Esophagus (tissue), 2 donors: ENCODE data around the gene CDH18. TPM values are rescaled to one million over a fixed set of nuclear protein-coding genes. Genes with fewer than 3 reads are reported as not detected.

Experiments
- H3K27ac ChIP-seq, 2 donors: one replicate each; pipeline ENCODE4 v1.5.1; 2013; ENCODE audit warnings: low read depth in 2 of 2, mild to moderate bottlenecking in 2 of 2, inconsistent platforms in 1 of 2, low read length in 1 of 2, moderate library complexity in 1 of 2
- H3K27me3 ChIP-seq, 2 donors: one replicate each; pipeline ENCODE4 v1.6.1; 2013; ENCODE audit warnings: low read length in 2 of 2, control low read depth in 1 of 2, mild to moderate bottlenecking in 1 of 2; ENCODE audit not compliant: insufficient read depth in 2 of 2, control insufficient read depth in 1 of 2
- H3K36me3 ChIP-seq, 2 donors: one replicate each; pipeline ENCODE4 v1.6.1; 2013; ENCODE audit warnings: low read length in 1 of 2; ENCODE audit not compliant: control insufficient read depth in 2 of 2, insufficient read depth in 2 of 2
- H3K4me1 ChIP-seq, 2 donors: one replicate each; pipeline ENCODE4 v1.6.1; 2013; ENCODE audit warnings: low read length in 1 of 2; ENCODE audit not compliant: control insufficient read depth in 2 of 2, insufficient read depth in 2 of 2
- H3K4me3 ChIP-seq, 2 donors: one replicate each; pipeline ENCODE4 v1.5.1; 2013; ENCODE audit warnings: low read length in 2 of 2, mild to moderate bottlenecking in 2 of 2, low read depth in 1 of 2, moderate library complexity in 1 of 2
- H3K9me3 ChIP-seq, 2 donors: one replicate each; pipeline ENCODE4 v1.6.1; 2013; ENCODE audit warnings: mild to moderate bottlenecking in 2 of 2, low read depth in 1 of 2, low read length in 1 of 2, moderate library complexity in 1 of 2; ENCODE audit not compliant: control insufficient read depth in 2 of 2, insufficient read depth in 1 of 2
- WGBS, 2 donors: extraction: QIAGEN DNeasy Blood & Tissue Kit; methylation state at CpG; one replicate each; pipeline ENCODE4 v1.1.7; 2013; 5-methylcytosine and 5-hydroxymethylcytosine counted together
- polyA plus RNA-seq, 2 donors: library from polyadenylated mRNA; stranded (reverse); fragments of 200-250 nt; gene quantifications; one replicate each; pipeline ENCODE4 v1.2.3, GENCODE V29; 2013
- donor health status: healthy with polysubstance abuse.
- donor health status: Bipolar disorder and iron deficiency.

CDH18 gene
- polyA plus RNA-seq, 2 donors = not detected

DNA sequence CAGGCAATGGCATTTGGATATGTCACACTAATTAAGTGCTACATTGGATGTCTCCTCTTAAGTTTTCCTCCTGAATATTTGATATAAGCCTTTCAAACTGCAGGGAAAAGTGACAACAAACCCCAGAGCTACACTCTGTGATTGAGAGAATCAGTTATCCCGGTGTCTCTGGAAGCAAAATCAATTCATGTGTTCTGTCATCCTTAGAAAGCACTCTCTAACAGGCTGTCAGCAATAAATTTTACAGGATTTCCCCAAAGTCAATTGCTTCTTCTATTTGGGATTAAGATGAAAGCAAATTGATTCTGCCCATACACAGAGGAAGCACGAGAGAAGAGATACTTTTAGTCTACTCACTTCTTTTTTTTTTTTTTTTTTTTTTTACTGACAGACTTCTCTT, 332.4 kb downstream of the CDH18 start:
- Histone ChIP-seq H3K4me1 (no peaks in the 10 kb centered on the region), H3K36me3 (no peaks in the 10 kb centered on the region), H3K9me3 (no peaks in the 10 kb centered on the region), H3K27ac (no peak overlapping the region), H3K27me3 (no peaks in the 10 kb centered on the region), H3K4me3 (no peak overlapping the region)
- 46 to 49% methylated on average over 2 of the region's 2 CpGs for WGBS, 2 donors

DNA sequence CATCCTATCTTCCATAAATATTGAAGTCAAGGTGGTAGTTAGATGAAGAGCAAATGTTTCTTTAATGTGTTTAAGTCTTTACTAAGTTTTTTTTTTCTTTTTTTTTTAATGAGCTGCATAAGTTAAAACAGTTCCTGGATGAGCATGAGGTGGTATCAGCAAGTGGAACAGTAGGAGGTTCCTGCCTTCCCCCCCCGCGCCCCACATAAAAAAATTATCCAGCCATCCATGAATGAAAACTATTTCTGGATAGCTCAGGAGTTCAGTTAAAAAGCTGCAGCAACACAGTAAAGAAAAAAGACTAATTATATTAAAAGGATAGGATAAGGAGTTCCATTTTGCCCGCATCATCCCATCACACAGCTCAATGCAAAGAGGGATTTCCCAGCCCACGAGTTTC, 349.5 kb downstream of the CDH18 start:
- no peak overlapping the region for H3K4me3 ChIP-seq
- H3K27ac ChIP-seq = no peak overlapping the region
- WGBS, 2 donors = 88 to 89% methylated on average over 4 of the region's 4 CpGs
- no peaks in the 10 kb centered on the region for H3K36me3 ChIP-seq
- no peaks in the 10 kb centered on the region for H3K9me3 ChIP-seq
- no peaks in the 10 kb centered on the region for H3K4me1 ChIP-seq
- H3K27me3 ChIP-seq = no peaks in the 10 kb centered on the region

DNA sequence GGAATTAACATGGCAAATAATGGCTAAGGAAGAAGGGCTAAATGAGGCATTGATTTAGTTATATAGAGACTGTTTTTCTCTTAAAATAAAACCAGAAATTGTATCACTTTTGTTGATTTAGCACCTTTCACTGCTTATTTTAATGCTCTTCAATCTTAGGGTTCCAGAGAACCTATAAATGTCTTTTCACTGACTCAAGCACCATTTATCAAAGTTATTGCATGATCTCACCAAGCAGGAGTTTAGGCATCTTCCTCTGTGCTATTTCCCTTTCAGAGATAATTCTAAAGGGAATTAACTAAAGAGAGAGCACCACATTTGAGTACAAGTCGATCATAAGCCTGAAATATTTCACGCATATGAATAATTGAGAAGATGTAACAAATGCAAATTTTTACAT, 357.1 kb downstream of the CDH18 start:
- Histone ChIP-seq H3K9me3 (no peaks in the 10 kb centered on the region), H3K36me3 (no peaks in the 10 kb centered on the region), H3K4me3 (no peak overlapping the region), H3K27me3 (no peaks in the 10 kb centered on the region), H3K4me1 (no peaks in the 10 kb centered on the region), H3K27ac (no peak overlapping the region)
- 84% methylated on average over 2 of the region's 2 CpGs for WGBS, 2 donors

- 89 to 92% methylated on average over 2 of the region's 2 CpGs for WGBS, 2 donors
- no peak overlapping the region for H3K4me3 ChIP-seq
These were observed 361.8 kb downstream of the CDH18 start for GRCh38 chr5:19626211-19626610.

DNA sequence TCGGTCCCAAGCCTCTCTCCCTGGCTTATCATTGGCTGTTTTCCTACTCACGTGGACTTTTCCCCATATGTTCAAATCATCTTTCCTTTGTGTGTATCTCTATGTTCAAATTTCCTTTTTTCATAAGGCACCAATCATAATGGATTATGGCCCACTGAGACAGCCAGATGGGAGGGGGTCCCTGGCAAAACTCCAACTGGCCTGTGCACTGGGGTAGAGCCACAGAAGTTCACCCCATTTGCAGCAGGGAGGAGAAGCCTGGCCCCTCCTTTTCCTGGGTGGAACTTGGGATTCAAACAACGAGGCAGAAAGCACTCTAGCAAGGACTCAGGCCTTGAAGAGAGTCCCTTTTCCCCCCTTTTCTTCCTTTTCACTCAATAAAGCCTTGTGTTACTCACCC, 362.4 kb downstream of the CDH18 start:
- H3K4me3 ChIP-seq = no peak overlapping the region
- H3K4me1 ChIP-seq = no peaks in the 10 kb centered on the region
- 70 to 71% methylated on average over 3 of the region's 3 CpGs for WGBS, 2 donors
- no peaks in the 10 kb centered on the region for H3K9me3 ChIP-seq
- no peak overlapping the region for H3K27ac ChIP-seq
- no peaks in the 10 kb centered on the region for H3K36me3 ChIP-seq
- H3K27me3 ChIP-seq = no peaks in the 10 kb centered on the region

More at GRCh38 chr5:19626211-19626610, 361.8 kb downstream of the CDH18 start:
- Histone ChIP-seq H3K27me3 (no peaks in the 10 kb centered on the region), H3K36me3 (no peaks in the 10 kb centered on the region), H3K27ac (no peak overlapping the region), H3K4me1 (no peaks in the 10 kb centered on the region), H3K9me3 (no peaks in the 10 kb centered on the region)

GRCh38 chr5:19619571-19619970, 368.4 kb downstream of the CDH18 start:
- no peak overlapping the region for H3K27ac ChIP-seq
- no peak overlapping the region for H3K4me3 ChIP-seq
- no peaks in the 10 kb centered on the region for H3K4me1 ChIP-seq
- H3K36me3 ChIP-seq = no peaks in the 10 kb centered on the region
- H3K9me3 ChIP-seq = no peaks in the 10 kb centered on the region
- WGBS, 2 donors = 86 to 91% methylated on average over 2 of the region's 2 CpGs
- no peaks in the 10 kb centered on the region for H3K27me3 ChIP-seq

GRCh38 chr5:19616701-19617215, 371.2 kb downstream of the CDH18 start:
- H3K36me3 ChIP-seq = no peaks in the 10 kb centered on the region
- no peaks in the 10 kb centered on the region for H3K9me3 ChIP-seq
- H3K4me1 ChIP-seq = no peaks in the 10 kb centered on the region
- no peak overlapping the region for H3K4me3 ChIP-seq
- H3K27ac ChIP-seq = no peak overlapping the region
- H3K27me3 ChIP-seq = no peaks in the 10 kb centered on the region
- WGBS, 2 donors = 75 to 84% methylated on average over 4 of the region's 4 CpGs

- Histone ChIP-seq H3K27ac (no peak overlapping the region), H3K4me1 (no peaks in the 10 kb centered on the region), H3K27me3 (no peaks in the 10 kb centered on the region), H3K36me3 (no peaks in the 10 kb centered on the region), H3K4me3 (no peak overlapping the region), H3K9me3 (no peaks in the 10 kb centered on the region)
- WGBS, 2 donors = 67 to 83% methylated on average over 1 of the region's 1 CpG
These were observed 372.3 kb downstream of the CDH18 start for GRCh38 chr5:19615661-19616060.

- no peaks in the 10 kb centered on the region for H3K27me3 ChIP-seq
- no peak overlapping the region for H3K27ac ChIP-seq
- H3K4me3 ChIP-seq = no peak overlapping the region
- no peaks in the 10 kb centered on the region for H3K9me3 ChIP-seq
- no peaks in the 10 kb centered on the region for H3K36me3 ChIP-seq
- H3K4me1 ChIP-seq = no peaks in the 10 kb centered on the region
- 67 to 95% methylated on average over 4 of the region's 4 CpGs for WGBS, 2 donors
These were observed 372.9 kb downstream of the CDH18 start for GRCh38 chr5:19615071-19615470.

GRCh38 chr5:19608444-19609002, 379.5 kb downstream of the CDH18 start:
- WGBS, 2 donors = 12 to 20% methylated on average over 1 of the region's 1 CpG
- H3K27me3 ChIP-seq = no peaks in the 10 kb centered on the region
- H3K4me3 ChIP-seq = no peak overlapping the region
- no peaks in the 10 kb centered on the region for H3K4me1 ChIP-seq
- no peaks in the 10 kb centered on the region for H3K9me3 ChIP-seq
- no peak overlapping the region for H3K27ac ChIP-seq
- H3K36me3 ChIP-seq = no peaks in the 10 kb centered on the region
